Retinal pigment epithelial cell (primary cell): Measurements from ENCODE around the gene MX1.

Source experiments
- DNase-seq: peaks from one replicate; pipeline ENCODE4 v3.0.0-alpha.2; 2010; ENCODE audit warnings: low read depth
- H3K4me3 ChIP-seq: 2 replicates; pipeline ENCODE4 v1.5.1; 2011; ENCODE audit warnings: mild to moderate bottlenecking, low read length, control low read depth, moderate library complexity
- TF ChIP-seq, protein P1 (sequence below): conservative IDR thresholded peaks from 2 replicates; pipeline ENCODE4 v1.5.1; 2011; ENCODE audit warnings: low read depth, low read length, control low read depth, inconsistent platforms

MX1 gene

GRCh38 chr21:41507521-41508414 is 81.7 kb downstream of the MX1 start, which contains the start of gene TMPRSS2:
TMPRSS2 (minus strand) TSS chr21:41508158; CDS start chr21:41498133, 10,025 bp downstream.
- no peak within 1 kb of the TSS for H3K4me3 ChIP-seq
- no peak for DNase-seq
- TF ChIP-seq, protein P1, sequence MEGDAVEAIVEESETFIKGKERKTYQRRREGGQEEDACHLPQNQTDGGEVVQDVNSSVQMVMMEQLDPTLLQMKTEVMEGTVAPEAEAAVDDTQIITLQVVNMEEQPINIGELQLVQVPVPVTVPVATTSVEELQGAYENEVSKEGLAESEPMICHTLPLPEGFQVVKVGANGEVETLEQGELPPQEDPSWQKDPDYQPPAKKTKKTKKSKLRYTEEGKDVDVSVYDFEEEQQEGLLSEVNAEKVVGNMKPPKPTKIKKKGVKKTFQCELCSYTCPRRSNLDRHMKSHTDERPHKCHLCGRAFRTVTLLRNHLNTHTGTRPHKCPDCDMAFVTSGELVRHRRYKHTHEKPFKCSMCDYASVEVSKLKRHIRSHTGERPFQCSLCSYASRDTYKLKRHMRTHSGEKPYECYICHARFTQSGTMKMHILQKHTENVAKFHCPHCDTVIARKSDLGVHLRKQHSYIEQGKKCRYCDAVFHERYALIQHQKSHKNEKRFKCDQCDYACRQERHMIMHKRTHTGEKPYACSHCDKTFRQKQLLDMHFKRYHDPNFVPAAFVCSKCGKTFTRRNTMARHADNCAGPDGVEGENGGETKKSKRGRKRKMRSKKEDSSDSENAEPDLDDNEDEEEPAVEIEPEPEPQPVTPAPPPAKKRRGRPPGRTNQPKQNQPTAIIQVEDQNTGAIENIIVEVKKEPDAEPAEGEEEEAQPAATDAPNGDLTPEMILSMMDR, result no peak

DNA sequence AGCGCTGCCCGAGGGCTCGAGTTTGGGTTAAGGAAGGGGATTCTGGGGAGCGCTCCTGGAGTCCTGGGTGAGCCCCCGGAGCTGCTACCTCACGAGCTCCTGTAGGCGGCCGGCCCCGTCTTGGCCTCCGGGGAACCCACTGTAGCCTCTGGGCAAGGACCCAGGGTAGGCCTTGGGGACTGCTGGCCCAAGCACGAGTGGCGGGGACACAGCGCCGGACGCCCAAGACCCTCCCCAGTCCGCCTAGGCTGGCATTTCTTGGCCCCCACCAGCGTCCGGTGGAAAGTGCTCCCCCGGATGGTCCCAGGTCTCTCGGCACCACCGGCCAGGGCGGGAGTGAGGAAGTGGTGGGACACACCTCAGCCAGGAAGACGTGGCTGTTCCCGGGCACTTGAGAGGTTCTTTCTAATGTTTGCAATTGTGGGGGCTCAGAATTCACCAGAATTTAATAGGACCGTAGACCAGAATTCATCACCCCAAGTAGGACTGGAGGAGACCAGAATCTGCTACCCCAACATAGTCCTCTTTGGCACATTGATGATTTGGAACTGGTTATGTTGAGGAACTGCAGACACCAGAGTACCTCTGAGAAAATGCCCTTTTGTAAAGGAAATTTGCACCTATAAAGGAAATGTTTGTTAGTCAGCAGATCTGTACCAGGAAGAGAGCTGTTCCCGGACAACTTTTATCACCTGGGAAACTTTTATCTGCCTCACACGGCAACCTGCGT is 82.5 kb downstream of the MX1 start:
- TF ChIP-seq, protein P1, result no peak
- DNase-seq, result no peak
- H3K4me3 ChIP-seq, result no peak overlapping the region
